T-helper 1 cell treated with Interleukin-12 subunit alpha and Interleukin-12 subunit beta and Interleukin-4 antibody, amounts not matched to agents 30 μg/mL and 1 μg/mL, for 36 hours (primary cell): ENCODE data around the gene SPAG17.
A peak's percentile ranks its signal among the peaks of the same experiment; 100 is the strongest.

Experiments
- H3K27ac Mint-ChIP-seq: one replicate; pipeline ENCODE4 v1.8.0; 2021; ENCODE audit warnings: mild to moderate bottlenecking, mixed read lengths
- H3K27me3 Mint-ChIP-seq: one replicate; pipeline ENCODE4 v1.8.0; 2021; ENCODE audit warnings: low read depth, mixed read lengths
- H3K36me3 Mint-ChIP-seq: one replicate; pipeline ENCODE4 v1.8.0; 2021; ENCODE audit warnings: low read depth, mixed read lengths
- H3K4me1 Mint-ChIP-seq: one replicate; pipeline ENCODE4 v1.8.0; 2021; ENCODE audit warnings: low read depth, mixed read lengths
- H3K4me3 Mint-ChIP-seq: one replicate; pipeline ENCODE4 v1.8.0; 2021; ENCODE audit warnings: mild to moderate bottlenecking, moderate library complexity, mixed read lengths
- H3K9me3 Mint-ChIP-seq: one replicate; pipeline ENCODE4 v1.8.0; 2021; ENCODE audit warnings: mixed read lengths

SPAG17 gene

GRCh38 chr1:118148034-118148433 lies 37.0 kb downstream of the SPAG17 start:
- no peak overlapping the region for H3K4me3 Mint-ChIP-seq
- H3K9me3 Mint-ChIP-seq: no peaks in the 10 kb centered on the region
- H3K4me1 Mint-ChIP-seq: no peaks in the 10 kb centered on the region
- no peaks in the 10 kb centered on the region for H3K36me3 Mint-ChIP-seq
- no peak overlapping the region for H3K27ac Mint-ChIP-seq
- H3K27me3 Mint-ChIP-seq: no peaks in the 10 kb centered on the region

GRCh38 chr1:118147522-118147921 lies 37.5 kb downstream of the SPAG17 start:
- Mint-ChIP-seq H3K27me3 (no peaks in the 10 kb centered on the region), H3K4me3 (no peak overlapping the region), H3K4me1 (no peaks in the 10 kb centered on the region), H3K9me3 (no peaks in the 10 kb centered on the region), H3K27ac (no peak overlapping the region), H3K36me3 (no peaks in the 10 kb centered on the region)

- H3K27me3 Mint-ChIP-seq: peaks cover 4% of the 10 kb centered on the region
- H3K27ac Mint-ChIP-seq: no peak overlapping the region
- no peaks in the 10 kb centered on the region for H3K4me1 Mint-ChIP-seq
- no peaks in the 10 kb centered on the region for H3K9me3 Mint-ChIP-seq
- no peak overlapping the region for H3K4me3 Mint-ChIP-seq
- no peaks in the 10 kb centered on the region for H3K36me3 Mint-ChIP-seq
These were observed 39.3 kb downstream of the SPAG17 start for GRCh38 chr1:118145721-118146120.

- Mint-ChIP-seq H3K9me3 (no peaks in the 10 kb centered on the region), H3K4me3 (no peak overlapping the region), H3K27me3 (peaks cover 4% of the 10 kb centered on the region), H3K27ac (no peak overlapping the region), H3K36me3 (no peaks in the 10 kb centered on the region), H3K4me1 (no peaks in the 10 kb centered on the region)
These were observed 40.3 kb downstream of the SPAG17 start for GRCh38 chr1:118144684-118145083.

- no peak overlapping the region for H3K27ac Mint-ChIP-seq
- H3K36me3 Mint-ChIP-seq: no peaks in the 10 kb centered on the region
- no peak overlapping the region for H3K4me3 Mint-ChIP-seq
- H3K9me3 Mint-ChIP-seq: no peaks in the 10 kb centered on the region
- H3K4me1 Mint-ChIP-seq: no peaks in the 10 kb centered on the region
- H3K27me3 Mint-ChIP-seq: peaks cover 4% of the 10 kb centered on the region
These were observed 41.2 kb downstream of the SPAG17 start for GRCh38 chr1:118143831-118144230.

GRCh38 chr1:118143121-118143520 lies 41.9 kb downstream of the SPAG17 start:
- Mint-ChIP-seq H3K9me3 (no peaks in the 10 kb centered on the region), H3K36me3 (no peaks in the 10 kb centered on the region), H3K27me3 (peaks cover 4% of the 10 kb centered on the region), H3K4me1 (no peaks in the 10 kb centered on the region), H3K4me3 (no peak overlapping the region), H3K27ac (no peak overlapping the region)

- Mint-ChIP-seq H3K27me3 (peaks cover 4% of the 10 kb centered on the region), H3K36me3 (no peaks in the 10 kb centered on the region), H3K4me1 (no peaks in the 10 kb centered on the region), H3K4me3 (no peak overlapping the region), H3K9me3 (no peaks in the 10 kb centered on the region), H3K27ac (no peak overlapping the region)
These were observed 42.5 kb downstream of the SPAG17 start for GRCh38 chr1:118142546-118142945.

GRCh38 chr1:118137900-118138299 lies 47.1 kb downstream of the SPAG17 start:
- Mint-ChIP-seq H3K4me3 (no peak overlapping the region), H3K4me1 (peaks cover 5% of the 10 kb centered on the region), H3K27ac (no peak overlapping the region), H3K27me3 (peaks cover 12% of the 10 kb centered on the region), H3K36me3 (no peaks in the 10 kb centered on the region), H3K9me3 (no peaks in the 10 kb centered on the region)

- H3K9me3 Mint-ChIP-seq: no peaks in the 10 kb centered on the region
These were observed 48.7 kb downstream of the SPAG17 start for GRCh38 chr1:118136187-118136941.

GRCh38 chr1:118132000-118132399 lies 53.0 kb downstream of the SPAG17 start:
- Mint-ChIP-seq H3K9me3 (no peaks in the 10 kb centered on the region), H3K4me3 (no peak overlapping the region), H3K4me1 (peaks cover 5% of the 10 kb centered on the region), H3K27ac (peak overlapping the region; percentile 42), H3K27me3 (peaks cover 14% of the 10 kb centered on the region), H3K36me3 (no peaks in the 10 kb centered on the region)

More at GRCh38 chr1:118136187-118136941, 48.7 kb downstream of the SPAG17 start:
- Mint-ChIP-seq H3K4me3 (no peak overlapping the region), H3K4me1 (peaks cover 5% of the 10 kb centered on the region), H3K27me3 (peaks cover 18% of the 10 kb centered on the region), H3K36me3 (no peaks in the 10 kb centered on the region), H3K27ac (no peak overlapping the region)

GRCh38 chr1:118128761-118129160 lies 56.3 kb downstream of the SPAG17 start:
- H3K4me1 Mint-ChIP-seq: no peaks in the 10 kb centered on the region
- H3K27ac Mint-ChIP-seq: no peak overlapping the region
- H3K4me3 Mint-ChIP-seq: no peak overlapping the region
- peaks cover 9% of the 10 kb centered on the region for H3K27me3 Mint-ChIP-seq
- H3K9me3 Mint-ChIP-seq: no peaks in the 10 kb centered on the region
- H3K36me3 Mint-ChIP-seq: no peaks in the 10 kb centered on the region

GRCh38 chr1:118124064-118124463 lies 61.0 kb downstream of the SPAG17 start:
- Mint-ChIP-seq H3K4me1 (no peaks in the 10 kb centered on the region), H3K27ac (no peak overlapping the region), H3K27me3 (peaks cover 3% of the 10 kb centered on the region), H3K9me3 (no peaks in the 10 kb centered on the region), H3K36me3 (no peaks in the 10 kb centered on the region), H3K4me3 (no peak overlapping the region)

GRCh38 chr1:118123116-118123839 lies 61.8 kb downstream of the SPAG17 start:
- Mint-ChIP-seq H3K4me1 (no peaks in the 10 kb centered on the region), H3K27ac (no peak overlapping the region), H3K9me3 (no peaks in the 10 kb centered on the region), H3K27me3 (peaks cover 3% of the 10 kb centered on the region), H3K4me3 (no peak overlapping the region), H3K36me3 (no peaks in the 10 kb centered on the region)

GRCh38 chr1:118122234-118123004 lies 62.6 kb downstream of the SPAG17 start:
- H3K9me3 Mint-ChIP-seq: no peaks in the 10 kb centered on the region
- no peak overlapping the region for H3K4me3 Mint-ChIP-seq
- no peak overlapping the region for H3K27ac Mint-ChIP-seq
- H3K27me3 Mint-ChIP-seq: peaks cover 3% of the 10 kb centered on the region
- no peaks in the 10 kb centered on the region for H3K4me1 Mint-ChIP-seq
- no peaks in the 10 kb centered on the region for H3K36me3 Mint-ChIP-seq
